ENCODE data around the gene TIGIT.

TIGIT gene

GRCh38 chr3:114350271-114350670, 56.4 kb downstream of the TIGIT start:
- H3K4me3 ChIP-seq (ENCODE audit: low read depth, low read length) = no peak overlapping the region
- TF ChIP-seq CTCF (conservative IDR thresholded peaks at IDR 0.05; ENCODE audit: low read depth, low read length) = no peak

GRCh38 chr3:114350690-114351089, 56.9 kb downstream of the TIGIT start:
- DNase-seq (ENCODE audit: low read depth) = no peak
- TF ChIP-seq CTCF (conservative IDR thresholded peaks at IDR 0.05; ENCODE audit: low read depth, low read length) = no peak
- H3K4me3 ChIP-seq (ENCODE audit: low read depth, low read length) = no peak overlapping the region

More at GRCh38 chr3:114350271-114350670, 56.4 kb downstream of the TIGIT start:
- no peak for DNase-seq (ENCODE audit: low read depth)

- H3K4me3 ChIP-seq (ENCODE audit: low read depth, low read length) = no peak overlapping the region
- no peak for TF ChIP-seq CTCF (conservative IDR thresholded peaks at IDR 0.05; ENCODE audit: low read depth, low read length)
- no peak for DNase-seq (ENCODE audit: low read depth)
Measured at GRCh38 chr3:114351123-114351821, 57.4 kb downstream of the TIGIT start.

- DNase-seq (ENCODE audit: low read depth) = no peak
- no peak overlapping the region for H3K4me3 ChIP-seq (ENCODE audit: low read depth, low read length)
- no peak for TF ChIP-seq CTCF (conservative IDR thresholded peaks at IDR 0.05; ENCODE audit: low read depth, low read length)
Measured at GRCh38 chr3:114351822-114352145, 58.0 kb downstream of the TIGIT start.

GRCh38 chr3:114355653-114356052, 61.8 kb downstream of the TIGIT start:
- H3K4me3 ChIP-seq (ENCODE audit: low read depth, low read length) = no peak overlapping the region
- no peak for TF ChIP-seq CTCF (conservative IDR thresholded peaks at IDR 0.05; ENCODE audit: low read depth, low read length)
- no peak for DNase-seq (ENCODE audit: low read depth)

GRCh38 chr3:114356066-114356465, 62.2 kb downstream of the TIGIT start:
- DNase-seq (ENCODE audit: low read depth) = no peak
- H3K4me3 ChIP-seq (ENCODE audit: low read depth, low read length) = no peak overlapping the region
- no peak for TF ChIP-seq CTCF (conservative IDR thresholded peaks at IDR 0.05; ENCODE audit: low read depth, low read length)

GRCh38 chr3:114356525-114356924, 62.7 kb downstream of the TIGIT start:
- DNase-seq (ENCODE audit: low read depth) = no peak
- no peak for TF ChIP-seq CTCF (conservative IDR thresholded peaks at IDR 0.05; ENCODE audit: low read depth, low read length)
- no peak overlapping the region for H3K4me3 ChIP-seq (ENCODE audit: low read depth, low read length)

Measured in choroid plexus epithelial cell (primary cell).